ENCODE results near the gene NPAT.

Gene NPAT

GRCh38 chr11:108222574-108223347 lies at the start of gene NPAT, which contains the start of gene ATM:
NPAT (minus strand) TSS chr11:108222638; CDS start chr11:108222536, 102 bp downstream.
ATM (plus strand) TSS chr11:108223067; CDS start chr11:108227625, 4,558 bp downstream.
- DNase-seq = peak; percentile 100

- no peak for DNase-seq
Observed at GRCh38 chr11:108269583-108269982, 47.1 kb upstream of the NPAT start.

- DNase-seq = no peak
Observed at GRCh38 chr11:108253176-108253575, 30.7 kb upstream of the NPAT start.

- DNase-seq = no peak
Observed at GRCh38 chr11:108246885-108247284, 24.4 kb upstream of the NPAT start.

GRCh38 chr11:108246308-108246707 lies 23.9 kb upstream of the NPAT start:
- DNase-seq = no peak

GRCh38 chr11:108242422-108242821 lies 20.0 kb upstream of the NPAT start:
- no peak for DNase-seq

GRCh38 chr11:108241330-108242037 lies 19.0 kb upstream of the NPAT start:
- no peak for DNase-seq

- DNase-seq = no peak
Observed at GRCh38 chr11:108239076-108239475, 16.6 kb upstream of the NPAT start.

GRCh38 chr11:108237058-108237481 lies 14.6 kb upstream of the NPAT start:
- no peak for DNase-seq

- DNase-seq = no peak
Observed at GRCh38 chr11:108235633-108236032, 13.2 kb upstream of the NPAT start.

- DNase-seq = no peak
Observed at GRCh38 chr11:108235192-108235591, 12.8 kb upstream of the NPAT start.

GRCh38 chr11:108233277-108233945 lies 11.0 kb upstream of the NPAT start:
- DNase-seq = no peak

GRCh38 chr11:108228251-108228650 lies 5.8 kb upstream of the NPAT start:
- DNase-seq = no peak

GRCh38 chr11:108226036-108226435 lies 3.6 kb upstream of the NPAT start:
- DNase-seq = no peak

GRCh38 chr11:108224911-108225786 lies 2.7 kb upstream of the NPAT start:
- no peak for DNase-seq

GRCh38 chr11:108224366-108224765 lies 1.9 kb upstream of the NPAT start:
- no peak for DNase-seq

GRCh38 chr11:108223348-108224149 lies 1.1 kb upstream of the NPAT start:
- peak; percentile 39 for DNase-seq

- peak; percentile 28 for DNase-seq
Observed at GRCh38 chr11:108221911-108222573, 396 bp downstream of the NPAT start.

- DNase-seq = no peak
Observed at GRCh38 chr11:108221371-108221770, 1.1 kb downstream of the NPAT start.

- DNase-seq = no peak
Observed at GRCh38 chr11:108220721-108221336, 1.6 kb downstream of the NPAT start.
